GM19193 (cell line): ENCODE measurements around the gene HIF1AN.

Experiments used
- POLR2A ChIP-seq: IDR thresholded peaks from 4 replicates; pipeline ENCODE4 v1.6.1; 2011; ENCODE audit not compliant: insufficient read depth, insufficient read length; ENCODE audit errors: extremely low read depth

The HIF1AN gene

GRCh38 chr10:100510533-100511308 is 25.0 kb upstream of the HIF1AN start:
- no peak for TF ChIP-seq POLR2A

GRCh38 chr10:100515612-100516011 is 20.1 kb upstream of the HIF1AN start:
- TF ChIP-seq POLR2A: no peak

GRCh38 chr10:100516847-100517246 is 18.9 kb upstream of the HIF1AN start:
- no peak for TF ChIP-seq POLR2A

- TF ChIP-seq POLR2A: no peak
Observed at GRCh38 chr10:100518761-100519241, 16.9 kb upstream of the HIF1AN start.

- no peak for TF ChIP-seq POLR2A
Observed at GRCh38 chr10:100519311-100520051, 16.3 kb upstream of the HIF1AN start, which contains the start of gene SEC31B. SEC31B (minus strand) TSS chr10:100519861; CDS start chr10:100516952, 2,909 bp downstream.

- no peak for TF ChIP-seq POLR2A
Observed at GRCh38 chr10:100520811-100521210, 14.9 kb upstream of the HIF1AN start.

- TF ChIP-seq POLR2A: no peak
Observed at GRCh38 chr10:100522107-100522801, 13.5 kb upstream of the HIF1AN start.

- no peak for TF ChIP-seq POLR2A
Observed at GRCh38 chr10:100522945-100523344, 12.8 kb upstream of the HIF1AN start.

GRCh38 chr10:100524206-100524605 is 11.5 kb upstream of the HIF1AN start:
- no peak for TF ChIP-seq POLR2A

- no peak for TF ChIP-seq POLR2A
Observed at GRCh38 chr10:100524638-100525037, 11.1 kb upstream of the HIF1AN start.

- TF ChIP-seq POLR2A: no peak
Observed at GRCh38 chr10:100528123-100528886, 7.4 kb upstream of the HIF1AN start.

- TF ChIP-seq POLR2A: no peak
Observed at GRCh38 chr10:100528921-100529474, 6.7 kb upstream of the HIF1AN start.

- peak; percentile 85 for TF ChIP-seq POLR2A
Observed at GRCh38 chr10:100529475-100530298, 6.1 kb upstream of the HIF1AN start, which contains the start of gene NDUFB8. NDUFB8 (minus strand) TSS chr10:100529871; CDS start chr10:100529851, 20 bp downstream.
